Activated naive CD4-positive, alpha-beta T cell (primary cell): Measurements from ENCODE around the gene CMTM3.
"Not testable (repeated sequence)": the region's sequence is repeated elsewhere in the genome, so short reads cannot be mapped to it uniquely, and the experiment has no call there.

Experiments
- DNase-seq, 4 experiments: peaks; one replicate each; lab custom pipeline; 2025; lab: John Stamatoyannopoulos, UW

Gene CMTM3

GRCh38 chr16:66585481-66586239 is 18.8 kb upstream of the CMTM3 start:
- DNase-seq: no peak

- DNase-seq: no peak
Measured at GRCh38 chr16:66587881-66588600, 16.5 kb upstream of the CMTM3 start.

GRCh38 chr16:66588981-66589713 is 15.4 kb upstream of the CMTM3 start:
- peak in 2 of 4 experiments; percentile 21 to 52 for DNase-seq

- DNase-seq: no peak
Measured at GRCh38 chr16:66590322-66590721, 14.2 kb upstream of the CMTM3 start.

GRCh38 chr16:66591018-66591417 is 13.5 kb upstream of the CMTM3 start:
- no peak for DNase-seq

- no peak for DNase-seq
Measured at GRCh38 chr16:66592241-66592640, 12.3 kb upstream of the CMTM3 start.

- no peak for DNase-seq
Measured at GRCh38 chr16:66592814-66593213, 11.7 kb upstream of the CMTM3 start.

- no peak for DNase-seq
Measured at GRCh38 chr16:66594739-66595138, 9.8 kb upstream of the CMTM3 start.

GRCh38 chr16:66596559-66596958 is 7.9 kb upstream of the CMTM3 start:
- not testable (repeated sequence) for DNase-seq

- no peak for DNase-seq
Measured at GRCh38 chr16:66596986-66597848, 7.3 kb upstream of the CMTM3 start.

- DNase-seq: no peak
Measured at GRCh38 chr16:66598111-66598510, 6.4 kb upstream of the CMTM3 start.

GRCh38 chr16:66599726-66600125 is 4.8 kb upstream of the CMTM3 start:
- no peak for DNase-seq

- no peak for DNase-seq
Measured at GRCh38 chr16:66600477-66600876, 4.0 kb upstream of the CMTM3 start.

- no peak for DNase-seq
Measured at GRCh38 chr16:66601471-66601870, 3.0 kb upstream of the CMTM3 start.

- peak in 3 of 4 experiments; percentile 31 to 70 (median 62) for DNase-seq
Measured at GRCh38 chr16:66603537-66604375, 748 bp upstream of the CMTM3 start.

- peak in 1 of 4 experiments; percentile 53 for DNase-seq
Measured at GRCh38 chr16:66605177-66605978, 874 bp downstream of the CMTM3 start.

- DNase-seq: no peak
Measured at GRCh38 chr16:66605979-66606751, 1.7 kb downstream of the CMTM3 start.

- peak; percentile 64 to 83 (median 71) for DNase-seq
Measured at GRCh38 chr16:66608241-66609138, 4.0 kb downstream of the CMTM3 start.
